GM10266 (cell line): ENCODE measurements around the gene EXOC6B.
A peak's percentile ranks its signal among the peaks of the same experiment; 100 is the strongest.

Experiments used
- DNase-seq: peaks from one replicate; pipeline ENCODE4 v3.0.0; 2012; ENCODE audit errors: extremely low spot score
- CTCF ChIP-seq: IDR thresholded peaks from 2 replicates; pipeline ENCODE4 v1.5.1; 2012; ENCODE audit warnings: mild to moderate bottlenecking, low read depth; ENCODE audit not compliant: control insufficient read depth, insufficient read depth; ENCODE audit errors: missing control alignments

The EXOC6B gene

GRCh38 chr2:72825257-72826155, at the start of gene EXOC6B:
Gene EXOC6B (minus strand): TSS chr2:72826033.
- peak; percentile 81 for DNase-seq

GRCh38 chr2:72871880-72872279, 46.0 kb upstream of the EXOC6B start:
- no peak for TF ChIP-seq CTCF

More at GRCh38 chr2:72825257-72826155, at the start of gene EXOC6B:
- TF ChIP-seq CTCF: peak; percentile 18

GRCh38 chr2:72871060-72871459, 45.2 kb upstream of the EXOC6B start:
- no peak for TF ChIP-seq CTCF
- no peak for DNase-seq

More at GRCh38 chr2:72871880-72872279, 46.0 kb upstream of the EXOC6B start:
- DNase-seq: no peak

- peak; percentile 44 for DNase-seq
- no peak for TF ChIP-seq CTCF
Measured at GRCh38 chr2:72864500-72864899, 38.7 kb upstream of the EXOC6B start.

GRCh38 chr2:72863046-72863445, 37.2 kb upstream of the EXOC6B start:
- no peak for DNase-seq
- TF ChIP-seq CTCF: no peak

GRCh38 chr2:72862239-72862988, 36.6 kb upstream of the EXOC6B start:
- TF ChIP-seq CTCF: peak; percentile 99
- DNase-seq: peak; percentile 84
